OCI-M1 (cell line): ENCODE results near the gene COQ10A.

Source experiments
- DNase-seq: peaks from one replicate; lab custom pipeline; 2025; lab: John Stamatoyannopoulos, UW

The COQ10A gene

GRCh38 chr12:56266693-56267442, at the start of gene COQ10A:
COQ10A (plus strand) TSS chr12:56266942; CDS start chr12:56267119, 177 bp downstream.
- peak; percentile 93 for DNase-seq

- no peak for DNase-seq
These were observed 46.9 kb upstream of the COQ10A start for GRCh38 chr12:56219840-56220239.

GRCh38 chr12:56220611-56221231, 46.0 kb upstream of the COQ10A start:
- peak; percentile 81 for DNase-seq

GRCh38 chr12:56221232-56221756, 45.4 kb upstream of the COQ10A start:
- DNase-seq: peak; percentile 58

GRCh38 chr12:56221757-56222530, 44.8 kb upstream of the COQ10A start, which contains the start of gene RNF41:
RNF41 (minus strand) TSS chr12:56221922; CDS start chr12:56214047, 7,875 bp downstream.
- DNase-seq: peak; percentile 98

GRCh38 chr12:56222531-56222895, 44.2 kb upstream of the COQ10A start:
- DNase-seq: no peak

- no peak for DNase-seq
These were observed 43.1 kb upstream of the COQ10A start for GRCh38 chr12:56223571-56224101.

GRCh38 chr12:56224102-56224701, 42.5 kb upstream of the COQ10A start, which contains the start of gene NABP2:
NABP2 (plus strand) TSS chr12:56224342; CDS start chr12:56224857, 515 bp downstream.
- peak; percentile 99 for DNase-seq

- no peak for DNase-seq
These were observed 41.8 kb upstream of the COQ10A start for GRCh38 chr12:56224954-56225353.

- no peak for DNase-seq
These were observed 37.7 kb upstream of the COQ10A start for GRCh38 chr12:56229082-56229481.

GRCh38 chr12:56229916-56230431, 36.8 kb upstream of the COQ10A start, which contains the start of gene SLC39A5:
SLC39A5 (plus strand) TSS chr12:56230051; CDS start chr12:56231275, 1,224 bp downstream.
- no peak for DNase-seq

- no peak for DNase-seq
These were observed 36.1 kb upstream of the COQ10A start for GRCh38 chr12:56230432-56231183.

- DNase-seq: no peak
These were observed 35.6 kb upstream of the COQ10A start for GRCh38 chr12:56231184-56231582.

GRCh38 chr12:56234746-56235436, 31.9 kb upstream of the COQ10A start:
- DNase-seq: no peak

- no peak for DNase-seq
These were observed 30.7 kb upstream of the COQ10A start for GRCh38 chr12:56236091-56236490.

GRCh38 chr12:56236985-56237384, 29.8 kb upstream of the COQ10A start:
- DNase-seq: no peak

- DNase-seq: no peak
These were observed 29.2 kb upstream of the COQ10A start for GRCh38 chr12:56237552-56237951.

- DNase-seq: peak; percentile 81
These were observed 25.1 kb upstream of the COQ10A start for GRCh38 chr12:56241424-56242303.

GRCh38 chr12:56242986-56243385, 23.8 kb upstream of the COQ10A start:
- no peak for DNase-seq
